Inferior parietal cortex (tissue), 1 donor: ENCODE data around the gene CUL9.

Experiments used
- DNase-seq: peaks from one replicate; pipeline ENCODE4 v3.0.0-alpha.2; 2016; ENCODE audit errors: extremely low spot score

The CUL9 gene

DNA sequence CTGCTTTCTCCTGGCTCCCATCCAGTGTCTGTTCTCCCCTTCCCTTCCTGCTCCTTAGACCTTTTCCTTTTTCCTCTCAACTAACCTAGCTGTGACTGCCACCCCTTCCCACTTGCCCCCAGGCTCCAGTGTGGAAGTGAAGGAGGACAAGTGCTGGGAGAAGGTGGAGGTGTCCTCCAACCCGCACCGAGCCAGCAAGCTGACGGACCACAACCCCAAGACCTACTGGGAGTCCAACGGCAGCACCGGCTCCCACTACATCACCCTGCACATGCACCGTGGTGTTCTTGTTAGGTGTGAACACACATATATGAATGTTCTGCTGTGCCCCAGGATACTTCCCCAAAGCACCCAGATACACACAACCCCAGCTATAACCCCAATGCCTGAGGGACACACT lies 18.5 kb downstream of the CUL9 start:
- no peak for DNase-seq

DNA sequence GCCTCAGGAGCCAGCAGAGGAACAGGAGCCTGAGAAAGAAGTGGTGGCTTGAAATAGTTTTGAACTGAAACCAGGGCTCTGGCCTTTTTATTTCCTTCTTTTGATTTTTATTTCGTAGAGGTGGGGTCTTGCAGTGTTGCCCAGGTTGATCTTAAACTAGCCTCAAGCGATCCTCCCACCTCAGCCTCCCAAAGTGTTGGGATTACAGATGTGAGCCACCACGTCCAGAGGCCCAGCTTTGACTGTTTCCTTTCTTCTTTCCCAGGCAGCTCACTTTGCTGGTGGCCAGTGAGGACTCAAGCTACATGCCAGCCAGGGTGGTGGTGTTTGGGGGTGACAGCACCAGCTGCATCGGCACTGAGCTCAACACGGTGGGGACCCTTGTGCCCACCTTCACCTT lies 20.5 kb downstream of the CUL9 start:
- DNase-seq, result no peak

- no peak for DNase-seq
These were observed 21.2 kb downstream of the CUL9 start for GRCh38 chr6:43203029-43203717.

DNA sequence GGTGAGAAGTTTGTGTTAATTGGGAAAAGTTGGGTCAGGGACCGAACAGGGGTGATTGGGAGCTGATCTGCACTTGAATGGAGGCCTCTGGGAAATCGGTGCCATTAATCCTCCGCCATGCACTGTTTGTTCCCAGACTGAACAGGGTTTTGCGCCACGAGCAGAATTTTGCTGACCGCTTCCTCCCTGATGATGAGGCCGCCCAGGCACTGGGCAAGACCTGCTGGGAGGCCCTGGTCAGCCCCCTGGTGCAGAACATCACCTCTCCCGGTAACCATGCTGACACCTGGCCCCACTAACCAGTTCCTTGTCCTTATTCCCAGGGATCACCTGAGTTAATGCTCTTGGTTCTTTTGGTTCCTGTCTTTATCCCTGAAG lies 21.7 kb downstream of the CUL9 start:
- DNase-seq, result no peak

DNA sequence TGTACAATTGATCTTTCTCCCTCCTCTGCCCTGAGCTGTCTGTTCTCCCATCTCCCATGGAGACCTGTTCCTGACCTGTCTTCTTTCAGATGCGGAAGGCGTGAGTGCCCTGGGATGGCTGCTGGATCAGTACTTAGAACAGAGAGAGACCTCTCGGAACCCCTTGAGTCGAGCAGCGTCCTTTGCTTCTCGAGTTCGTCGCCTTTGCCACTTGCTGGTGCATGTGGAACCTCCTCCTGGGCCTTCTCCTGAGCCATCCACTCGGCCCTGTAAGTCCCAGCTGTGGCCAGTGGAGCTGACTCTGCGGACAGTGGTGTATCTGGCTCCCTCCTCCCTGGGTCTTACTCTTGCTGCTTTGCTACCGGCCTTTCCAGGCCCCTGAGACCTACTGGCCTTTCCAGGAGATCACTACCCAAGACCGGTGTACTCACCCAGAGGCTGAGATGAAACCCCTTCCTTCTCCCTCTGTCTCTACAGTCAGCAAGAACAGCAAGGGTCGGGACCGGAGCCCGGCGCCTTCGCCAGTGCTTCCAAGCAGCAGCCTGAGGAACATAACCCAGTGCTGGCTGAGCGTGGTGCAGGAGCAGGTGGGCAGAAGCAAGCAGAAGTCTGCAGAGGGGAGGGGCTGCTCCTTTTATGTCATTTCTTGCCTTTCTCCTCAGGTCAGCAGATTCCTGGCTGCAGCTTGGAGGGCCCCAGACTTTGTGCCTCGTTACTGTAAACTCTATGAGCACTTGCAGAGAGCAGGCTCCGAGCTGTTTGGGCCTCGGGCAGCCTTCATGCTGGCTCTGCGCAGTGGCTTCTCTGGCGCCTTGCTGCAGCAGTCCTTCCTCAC lies 22.5 kb downstream of the CUL9 start:
- DNase-seq, result no peak

- DNase-seq, result no peak
These were observed 23.9 kb downstream of the CUL9 start for GRCh38 chr6:43205849-43206248.

DNA sequence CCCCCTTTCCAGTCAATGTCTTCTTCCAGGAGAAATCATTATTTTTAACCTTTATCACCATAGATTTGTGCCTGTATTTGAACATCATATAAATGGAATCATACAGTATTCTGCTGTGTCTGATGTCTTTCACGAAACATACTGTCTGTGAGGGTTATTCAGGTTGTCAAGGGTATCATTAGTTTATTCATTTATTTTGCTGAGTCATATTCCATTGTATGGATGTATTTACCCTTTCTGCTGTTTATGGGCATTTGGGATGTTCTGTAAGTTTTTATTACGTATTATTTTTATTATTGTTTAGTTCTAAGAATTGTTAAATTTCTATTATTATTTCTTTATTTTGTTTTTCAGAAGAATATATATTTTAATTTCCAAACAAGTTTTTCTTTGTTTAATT lies 25.3 kb downstream of the CUL9 start:
- no peak for DNase-seq

- no peak for DNase-seq
These were observed 30.0 kb downstream of the CUL9 start for GRCh38 chr6:43211955-43212354.

DNA sequence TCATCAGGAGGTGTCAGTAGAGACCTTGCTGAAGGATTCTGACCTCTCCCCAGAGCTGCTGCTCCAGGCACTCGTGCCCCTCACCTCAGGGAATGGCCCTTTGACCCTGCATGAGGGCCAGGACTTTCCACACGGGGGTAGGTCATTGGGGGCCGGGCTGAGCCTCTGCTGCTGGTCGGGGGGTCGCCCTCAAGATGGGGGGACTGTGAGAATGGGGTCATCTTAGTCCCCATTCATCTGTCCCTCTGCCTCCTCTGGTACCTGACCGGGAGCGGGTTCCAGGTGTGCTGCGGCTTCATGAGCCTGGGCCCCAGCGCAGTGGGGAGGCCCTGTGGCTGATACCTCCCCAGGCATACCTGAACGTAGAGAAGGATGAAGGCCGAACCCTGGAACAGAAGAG lies 31.4 kb downstream of the CUL9 start:
- DNase-seq, result no peak

DNA sequence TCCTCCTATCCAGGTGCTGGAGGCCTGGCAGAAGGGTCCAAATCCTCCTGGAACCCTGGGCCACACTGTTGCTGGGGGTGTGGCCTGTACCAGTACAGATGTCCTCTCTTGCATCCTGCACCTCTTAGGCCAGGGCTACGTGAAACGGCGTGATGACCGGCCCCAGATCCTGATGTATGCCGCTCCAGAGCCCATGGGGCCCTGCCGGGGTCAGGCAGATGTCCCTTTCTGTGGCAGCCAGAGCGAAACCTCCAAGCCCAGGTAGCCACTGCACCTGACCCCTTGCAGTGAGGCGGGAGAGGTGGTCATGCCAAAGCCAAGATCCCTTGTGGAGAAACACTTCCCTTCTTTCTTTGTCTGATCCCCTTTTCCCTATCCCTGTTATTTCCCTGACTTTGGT lies 33.1 kb downstream of the CUL9 start:
- DNase-seq, result no peak

DNA sequence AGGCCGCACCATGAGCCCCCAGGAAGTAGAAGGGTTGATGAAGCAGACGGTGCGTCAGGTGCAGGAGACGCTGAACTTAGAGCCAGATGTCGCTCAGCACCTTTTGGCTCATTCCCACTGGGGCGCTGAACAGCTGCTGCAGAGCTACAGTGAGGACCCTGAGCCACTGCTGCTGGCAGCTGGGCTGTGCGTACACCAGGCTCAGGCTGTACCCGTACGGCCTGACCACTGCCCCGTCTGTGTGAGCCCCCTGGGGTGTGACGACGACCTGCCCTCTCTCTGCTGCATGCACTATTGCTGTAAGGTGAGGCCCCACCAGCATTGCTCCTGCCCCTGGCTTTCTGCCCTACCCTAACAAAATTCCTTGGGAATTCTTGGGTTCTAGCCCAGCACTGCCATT lies 34.2 kb downstream of the CUL9 start:
- no peak for DNase-seq

- no peak for DNase-seq
These were observed 35.4 kb downstream of the CUL9 start for GRCh38 chr6:43217351-43217750.

GRCh38 chr6:43219119-43219518 lies 37.1 kb downstream of the CUL9 start:
- no peak for DNase-seq

- no peak for DNase-seq
These were observed 37.8 kb downstream of the CUL9 start for GRCh38 chr6:43219814-43220213.

DNA sequence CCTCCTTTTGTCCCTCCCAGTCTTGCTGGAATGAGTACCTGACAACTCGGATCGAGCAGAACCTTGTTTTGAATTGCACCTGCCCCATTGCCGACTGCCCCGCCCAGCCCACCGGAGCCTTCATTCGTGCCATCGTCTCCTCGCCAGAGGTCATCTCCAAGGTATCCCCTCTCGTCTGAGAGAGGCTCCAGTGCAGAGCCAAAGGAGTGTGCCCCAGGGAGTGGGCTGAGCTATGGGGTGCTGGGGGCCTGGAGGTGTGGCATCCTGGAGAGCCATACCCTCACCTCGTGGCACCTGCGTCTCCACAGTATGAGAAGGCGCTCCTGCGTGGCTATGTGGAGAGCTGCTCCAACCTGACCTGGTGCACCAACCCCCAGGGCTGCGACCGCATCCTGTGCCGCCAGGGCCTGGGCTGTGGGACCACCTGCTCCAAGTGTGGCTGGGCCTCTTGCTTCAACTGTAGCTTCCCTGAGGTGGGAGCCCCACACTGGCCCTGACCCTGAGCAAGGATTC lies 38.5 kb downstream of the CUL9 start:
- no peak for DNase-seq

GRCh38 chr6:43221046-43221972 lies 39.3 kb downstream of the CUL9 start:
- no peak for DNase-seq

DNA sequence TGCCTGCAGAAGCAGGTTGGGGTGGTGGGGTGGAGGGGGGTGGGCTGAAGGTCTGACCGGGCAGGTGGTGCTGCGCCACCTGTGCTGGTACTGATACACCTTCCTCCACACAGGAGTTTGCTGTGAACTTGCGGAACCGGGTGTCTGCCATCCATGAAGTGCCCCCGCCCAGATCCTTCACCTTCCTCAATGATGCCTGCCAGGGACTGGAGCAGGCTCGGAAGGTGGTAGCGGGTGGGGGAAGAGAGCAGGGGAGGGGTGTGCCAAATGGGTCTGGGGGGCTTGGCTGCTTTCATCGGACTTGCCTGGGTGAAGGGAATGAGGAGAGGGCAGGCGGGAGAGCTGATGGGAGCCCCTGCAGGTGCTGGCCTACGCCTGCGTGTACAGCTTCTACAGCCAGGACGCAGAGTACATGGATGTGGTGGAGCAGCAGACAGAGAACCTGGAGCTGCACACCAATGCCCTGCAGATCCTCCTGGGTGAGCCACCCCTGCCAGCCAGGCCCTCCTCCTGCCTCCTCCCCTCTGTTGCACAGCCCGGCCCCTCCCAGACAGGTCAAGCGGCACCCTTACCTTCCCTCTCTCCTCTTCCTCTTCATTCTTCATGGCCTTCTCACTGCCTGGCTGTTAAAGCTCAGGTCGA lies 40.5 kb downstream of the CUL9 start:
- no peak for DNase-seq

- DNase-seq, result no peak
These were observed 41.2 kb downstream of the CUL9 start for GRCh38 chr6:43223175-43223574.

GRCh38 chr6:43226192-43226851 lies 44.3 kb downstream of the CUL9 start:
- DNase-seq, result no peak

GRCh38 chr6:43228951-43229802 lies 47.2 kb downstream of the CUL9 start, which contains the start of gene DNPH1:
Gene DNPH1 (minus strand): TSS chr6:43229481. CDS start chr6:43229456, 25 bp downstream.
- peak; percentile 73 for DNase-seq
